ENCODE results near the gene CPT1B.

Gene CPT1B

GRCh38 chr22:50530580-50530876, 47.7 kb downstream of the CPT1B start:
- TF ChIP-seq ZNF274 (IDR thresholded peaks at IDR 0.05; ENCODE audit: low read depth, low read length) = no peak

GRCh38 chr22:50529897-50530579, 48.2 kb downstream of the CPT1B start, which contains the start of gene TYMP:
TSS of gene TYMP (minus strand) at chr22:50530012. CDS start at chr22:50529709, 303 bp downstream.
- H3K4me3 ChIP-seq (ENCODE audit: low read length) = peak within 1 kb of the TSS; percentile 79
- TF ChIP-seq ZNF274 (IDR thresholded peaks at IDR 0.05; ENCODE audit: low read depth, low read length) = no peak

More at GRCh38 chr22:50530580-50530876, 47.7 kb downstream of the CPT1B start:
- peak overlapping the region; percentile 79 for H3K4me3 ChIP-seq (ENCODE audit: low read length)

GRCh38 chr22:50529416-50529896, 48.8 kb downstream of the CPT1B start:
- TF ChIP-seq ZNF274 (IDR thresholded peaks at IDR 0.05; ENCODE audit: low read depth, low read length) = no peak
- H3K4me3 ChIP-seq (ENCODE audit: low read length) = peak overlapping the region; percentile 79; the same call in 1 of the 2 replicates

GRCh38 chr22:50528682-50529415, 49.4 kb downstream of the CPT1B start:
- TF ChIP-seq ZNF274 (IDR thresholded peaks at IDR 0.05; ENCODE audit: low read depth, low read length) = no peak
- H3K4me3 ChIP-seq (ENCODE audit: low read length) = peak overlapping the region; percentile 79; the same call in 1 of the 2 replicates

- TF ChIP-seq ZNF274 (IDR thresholded peaks at IDR 0.05; ENCODE audit: low read depth, low read length) = no peak
- H3K4me3 ChIP-seq (ENCODE audit: low read length) = no peak overlapping the region
Observed at GRCh38 chr22:50527921-50528681, 50.1 kb downstream of the CPT1B start.

GRCh38 chr22:50526834-50527801, 51.1 kb downstream of the CPT1B start:
- peak overlapping the region; percentile 59; the same call in 1 of the 2 replicates for H3K4me3 ChIP-seq (ENCODE audit: low read length)

GRCh38 chr22:50526108-50526833, 52.0 kb downstream of the CPT1B start:
- TF ChIP-seq ZNF274 (IDR thresholded peaks at IDR 0.05; ENCODE audit: low read depth, low read length) = no peak
- H3K4me3 ChIP-seq (ENCODE audit: low read length) = peak overlapping the region; percentile 59; the same call in 1 of the 2 replicates

More at GRCh38 chr22:50526834-50527801, 51.1 kb downstream of the CPT1B start:
- no peak for TF ChIP-seq ZNF274 (IDR thresholded peaks at IDR 0.05; ENCODE audit: low read depth, low read length)

- no peak for TF ChIP-seq ZNF274 (IDR thresholded peaks at IDR 0.05; ENCODE audit: low read depth, low read length)
- H3K4me3 ChIP-seq (ENCODE audit: low read length) = peak overlapping the region; percentile 59; the same call in 1 of the 2 replicates
Observed at GRCh38 chr22:50525858-50526107, 52.4 kb downstream of the CPT1B start.

- TF ChIP-seq ZNF274 (IDR thresholded peaks at IDR 0.05; ENCODE audit: low read depth, low read length) = no peak
- H3K4me3 ChIP-seq (ENCODE audit: low read length) = peak within 1 kb of the TSS; percentile 59
Observed at GRCh38 chr22:50525104-50525857, 52.9 kb downstream of the CPT1B start, which contains the start of gene SCO2. TSS of gene SCO2 (minus strand) at chr22:50525598. CDS start at chr22:50524411, 1,187 bp downstream.

- H3K4me3 ChIP-seq (ENCODE audit: low read length) = peak overlapping the region; percentile 59
- TF ChIP-seq ZNF274 (IDR thresholded peaks at IDR 0.05; ENCODE audit: low read depth, low read length) = no peak
Observed at GRCh38 chr22:50524676-50525103, 53.5 kb downstream of the CPT1B start.

- peak overlapping the region; percentile 59 for H3K4me3 ChIP-seq (ENCODE audit: low read length)
- no peak for TF ChIP-seq ZNF274 (IDR thresholded peaks at IDR 0.05; ENCODE audit: low read depth, low read length)
Observed at GRCh38 chr22:50523806-50524675, 54.2 kb downstream of the CPT1B start.

Data from GM08714 (cell line).